Activated CD4-positive, alpha-beta memory T cell treated with anti-CD3 and anti-CD28 coated beads for 36 hours (primary cell): ENCODE results near the gene LDHD. TPM values are rescaled to one million over a fixed set of nuclear protein-coding genes. Genes with fewer than 3 reads are reported as not detected.
A peak's percentile ranks its signal among the peaks of the same experiment; 100 is the strongest.

ENCODE experiments used
- CTCF ChIA-PET: fragments of 350-600 bp; sonication (Branson Sonifier 250); formaldehyde crosslinking; loops from one replicate; lab custom pipeline; 2021; ENCODE audit warnings: antibody characterized with exemption, inconsistent platforms; lab: Charles Lee
- POLR2A ChIA-PET: fragments of 350-600 bp; sonication (Branson Sonifier 250); formaldehyde crosslinking; loops from one replicate; lab custom pipeline; 2021; ENCODE audit warnings: antibody characterized with exemption; lab: Charles Lee
- DNase-seq: peaks from one replicate; pipeline ENCODE4 v3.0.0-alpha.2; 2020
- H3K27ac Mint-ChIP-seq: one replicate; pipeline ENCODE4 v1.8.0; 2021; ENCODE audit warnings: mixed read lengths
- H3K27me3 Mint-ChIP-seq: one replicate; pipeline ENCODE4 v1.8.0; 2021; ENCODE audit warnings: mixed read lengths
- H3K36me3 Mint-ChIP-seq: one replicate; pipeline ENCODE4 v1.8.0; 2021; ENCODE audit warnings: mixed read lengths
- H3K4me1 Mint-ChIP-seq: one replicate; pipeline ENCODE4 v1.8.0; 2021; ENCODE audit warnings: low read depth, mixed read lengths
- H3K4me3 Mint-ChIP-seq: one replicate; pipeline ENCODE4 v1.8.0; 2021; ENCODE audit warnings: mild to moderate bottlenecking, mixed read lengths
- H3K9me3 Mint-ChIP-seq: one replicate; pipeline ENCODE4 v1.8.0; 2021; ENCODE audit warnings: mixed read lengths
- intact Hi-C: fragments of 100-400 bp; cut with micrococcal nuclease; formaldehyde crosslinking; loops from one replicate; pipeline ENCODE4 v1.15.1; 2023
- total RNA-seq, 2 experiments: library from RNA; stranded (reverse); gene quantifications; one replicate each; pipeline ENCODE4 v1.2.3, GENCODE V29; 2021

LDHD gene
- total RNA-seq, 2 experiments from 2014 or later: 0.43 to 0.75 TPM

GRCh38 chr16:75074920-75075687, 41.5 kb downstream of the LDHD start:
- DNase-seq: peak; percentile 93
- POLR2A ChIA-PET: interaction anchor here (1.0 to 2.4 kb wide), 6 partner anchors 10 to 77 kb away, joined by 3 to 11 read pairs (median 6); partner anchors contain the start of gene ZNRF1

GRCh38 chr16:75074304-75074793, 42.2 kb downstream of the LDHD start:
- POLR2A ChIA-PET: interaction anchor here (1.0 to 2.4 kb wide), 6 partner anchors 10 to 76 kb away, joined by 3 to 11 read pairs (median 6); partner anchors contain the start of gene ZNRF1
- Mint-ChIP-seq H3K9me3 (no peaks in the 10 kb centered on the region), H3K4me1 (peaks cover 42% of the 10 kb centered on the region), H3K27ac (peak overlapping the region; percentile 57), H3K27me3 (no peaks in the 10 kb centered on the region), H3K36me3 (no peaks in the 10 kb centered on the region), H3K4me3 (no peak overlapping the region)
- CTCF ChIA-PET: interaction anchor here (0.6 to 1.8 kb wide), 5 partner anchors 9 to 36 kb away, joined by 3 to 27 read pairs (median 4); no protein-coding TSS in a partner anchor
- intact Hi-C loops: no loop called here
- no peak for DNase-seq

More at GRCh38 chr16:75074920-75075687, 41.5 kb downstream of the LDHD start:
- peak overlapping the region; percentile 52 for H3K4me3 Mint-ChIP-seq
- peak overlapping the region; percentile 91 for H3K27ac Mint-ChIP-seq
- CTCF ChIA-PET: interaction anchor here (0.6 to 2.7 kb wide), 7 partner anchors 10 to 77 kb away, joined by 3 to 27 read pairs (median 4); partner anchors contain the start of gene ZNRF1
- no peaks in the 10 kb centered on the region for H3K27me3 Mint-ChIP-seq
- intact Hi-C loops: loop anchor here (1.0 kb wide), 4 partner anchors 10 to 63 kb away; no protein-coding TSS in a partner anchor
- peaks cover 42% of the 10 kb centered on the region for H3K4me1 Mint-ChIP-seq
- H3K9me3 Mint-ChIP-seq: no peaks in the 10 kb centered on the region
- H3K36me3 Mint-ChIP-seq: no peaks in the 10 kb centered on the region

GRCh38 chr16:75073545-75074303, 42.9 kb downstream of the LDHD start:
- intact Hi-C loops: no loop called here
- Mint-ChIP-seq H3K27ac (peak overlapping the region; percentile 57), H3K27me3 (no peaks in the 10 kb centered on the region), H3K9me3 (no peaks in the 10 kb centered on the region), H3K36me3 (no peaks in the 10 kb centered on the region), H3K4me3 (no peak overlapping the region), H3K4me1 (peaks cover 42% of the 10 kb centered on the region)
- ChIA-PET CTCF (interaction anchor here (1.8 kb wide), 1 partner anchor 37 kb away, joined by 27 read pairs; no protein-coding TSS in a partner anchor), POLR2A (interaction anchor here (1.3 to 2.4 kb wide), 4 partner anchors 9 to 38 kb away, joined by 3 to 11 read pairs (median 6); no protein-coding TSS in a partner anchor)
- DNase-seq: no peak

GRCh38 chr16:75072239-75072947, 44.2 kb downstream of the LDHD start:
- DNase-seq: no peak
- ChIA-PET CTCF (interaction anchor here (0.8 to 2.5 kb wide), 3 partner anchors 10 to 64 kb away, joined by 3 to 12 read pairs (median 4); no protein-coding TSS in a partner anchor), POLR2A (interaction anchor here (0.7 to 1.4 kb wide), 5 partner anchors 12 to 64 kb away, joined by 3 to 6 read pairs (median 3); no protein-coding TSS in a partner anchor)
- Mint-ChIP-seq H3K4me1 (peaks cover 36% of the 10 kb centered on the region), H3K4me3 (no peak overlapping the region), H3K27me3 (no peaks in the 10 kb centered on the region), H3K36me3 (no peaks in the 10 kb centered on the region), H3K27ac (no peak overlapping the region), H3K9me3 (no peaks in the 10 kb centered on the region)
- intact Hi-C loops: no loop called here

- intact Hi-C loops: no loop called here
- Mint-ChIP-seq H3K4me3 (no peak overlapping the region), H3K9me3 (no peaks in the 10 kb centered on the region), H3K36me3 (no peaks in the 10 kb centered on the region), H3K27ac (no peak overlapping the region), H3K4me1 (peaks cover 30% of the 10 kb centered on the region), H3K27me3 (no peaks in the 10 kb centered on the region)
- no peak for DNase-seq
- CTCF ChIA-PET: interaction anchor here (0.6 to 2.5 kb wide), 4 partner anchors 9 to 64 kb away, joined by 3 to 12 read pairs (median 4); no protein-coding TSS in a partner anchor
- POLR2A ChIA-PET: interaction anchor here (0.7 to 1.4 kb wide), 2 partner anchors 19 to 39 kb away, joined by 3 to 6 read pairs; no protein-coding TSS in a partner anchor
These were observed 45.0 kb downstream of the LDHD start for GRCh38 chr16:75071621-75072020.

GRCh38 chr16:75070012-75070841, 46.4 kb downstream of the LDHD start:
- ChIA-PET POLR2A (interaction anchor here (0.6 kb wide), 1 partner anchor 567 kb away, joined by 3 read pairs; no protein-coding TSS in a partner anchor), CTCF (interaction anchor here (1.1 kb wide), 1 partner anchor 72 kb away, joined by 3 read pairs; the partner anchor contains the start of gene ZNRF1)
- no peak overlapping the region for H3K4me3 Mint-ChIP-seq
- no peaks in the 10 kb centered on the region for H3K27me3 Mint-ChIP-seq
- DNase-seq: no peak
- intact Hi-C loops: no loop called here
- no peaks in the 10 kb centered on the region for H3K36me3 Mint-ChIP-seq
- H3K27ac Mint-ChIP-seq: no peak overlapping the region
- H3K9me3 Mint-ChIP-seq: no peaks in the 10 kb centered on the region
- H3K4me1 Mint-ChIP-seq: peaks cover 20% of the 10 kb centered on the region

- ChIA-PET POLR2A (no interaction called here), CTCF (no interaction called here)
- no peak overlapping the region for H3K4me3 Mint-ChIP-seq
- no peaks in the 10 kb centered on the region for H3K36me3 Mint-ChIP-seq
- DNase-seq: no peak
- no peak overlapping the region for H3K27ac Mint-ChIP-seq
- no peaks in the 10 kb centered on the region for H3K9me3 Mint-ChIP-seq
- no peaks in the 10 kb centered on the region for H3K27me3 Mint-ChIP-seq
- intact Hi-C loops: no loop called here
- H3K4me1 Mint-ChIP-seq: peaks cover 21% of the 10 kb centered on the region
These were observed 48.2 kb downstream of the LDHD start for GRCh38 chr16:75068085-75069031.

- H3K27ac Mint-ChIP-seq: no peak overlapping the region
- CTCF ChIA-PET: no interaction called here
- no peaks in the 10 kb centered on the region for H3K27me3 Mint-ChIP-seq
These were observed 49.6 kb downstream of the LDHD start for GRCh38 chr16:75066861-75067447.

GRCh38 chr16:75065521-75066149, 50.9 kb downstream of the LDHD start:
- DNase-seq: no peak
- intact Hi-C loops: loop anchor here (1.0 kb wide), 1 partner anchor 10 kb away; no protein-coding TSS in a partner anchor
- ChIA-PET CTCF (interaction anchor here (1.0 to 2.1 kb wide), 4 partner anchors 9 to 72 kb away, joined by 4 to 6 read pairs (median 5); partner anchors contain the start of gene ZNRF1), POLR2A (interaction anchor here (1.0 to 2.0 kb wide), 2 partner anchors 32 to 54 kb away, joined by 3 to 6 read pairs; no protein-coding TSS in a partner anchor)
- H3K36me3 Mint-ChIP-seq: no peaks in the 10 kb centered on the region
- no peaks in the 10 kb centered on the region for H3K9me3 Mint-ChIP-seq
- no peak overlapping the region for H3K4me3 Mint-ChIP-seq
- H3K4me1 Mint-ChIP-seq: peaks cover 25% of the 10 kb centered on the region
- H3K27ac Mint-ChIP-seq: no peak overlapping the region
- no peaks in the 10 kb centered on the region for H3K27me3 Mint-ChIP-seq

More at GRCh38 chr16:75066861-75067447, 49.6 kb downstream of the LDHD start:
- DNase-seq: no peak
- intact Hi-C loops: no loop called here
- POLR2A ChIA-PET: no interaction called here
- H3K36me3 Mint-ChIP-seq: no peaks in the 10 kb centered on the region
- peaks cover 25% of the 10 kb centered on the region for H3K4me1 Mint-ChIP-seq
- no peak overlapping the region for H3K4me3 Mint-ChIP-seq
- no peaks in the 10 kb centered on the region for H3K9me3 Mint-ChIP-seq
